VCaP (cell line): ENCODE results near the gene LMNTD2.

Source experiments
- H3K27ac ChIP-seq: fragments of 450-650 bp; 2 replicates; pipeline ENCODE4 v1.5.1; 2017
- CTCF ChIP-seq: fragments of 450-650 bp; conservative IDR thresholded peaks from 2 replicates; pipeline ENCODE4 v1.5.1; 2017; ENCODE audit warnings: mild to moderate bottlenecking, moderate library complexity

The LMNTD2 gene

GRCh38 chr11:593347-593746, 32.8 kb upstream of the LMNTD2 start:
- no peak overlapping the region for H3K27ac ChIP-seq
- no peak for TF ChIP-seq CTCF

- H3K27ac ChIP-seq = no peak overlapping the region
- TF ChIP-seq CTCF = no peak
Measured at GRCh38 chr11:592918-593317, 32.4 kb upstream of the LMNTD2 start.

- no peak for TF ChIP-seq CTCF
- H3K27ac ChIP-seq = no peak overlapping the region
Measured at GRCh38 chr11:592501-592900, 32.0 kb upstream of the LMNTD2 start.

- H3K27ac ChIP-seq = no peak overlapping the region
- TF ChIP-seq CTCF = no peak
Measured at GRCh38 chr11:590997-591396, 30.5 kb upstream of the LMNTD2 start.

- no peak for TF ChIP-seq CTCF
- no peak overlapping the region for H3K27ac ChIP-seq
Measured at GRCh38 chr11:589798-590197, 29.3 kb upstream of the LMNTD2 start.

GRCh38 chr11:587978-588380, 27.4 kb upstream of the LMNTD2 start:
- no peak overlapping the region for H3K27ac ChIP-seq
- TF ChIP-seq CTCF = no peak

GRCh38 chr11:587546-587945, 27.0 kb upstream of the LMNTD2 start:
- TF ChIP-seq CTCF = no peak
- no peak overlapping the region for H3K27ac ChIP-seq
